ENCODE data around the gene CRIM1.

The CRIM1 gene

DNA sequence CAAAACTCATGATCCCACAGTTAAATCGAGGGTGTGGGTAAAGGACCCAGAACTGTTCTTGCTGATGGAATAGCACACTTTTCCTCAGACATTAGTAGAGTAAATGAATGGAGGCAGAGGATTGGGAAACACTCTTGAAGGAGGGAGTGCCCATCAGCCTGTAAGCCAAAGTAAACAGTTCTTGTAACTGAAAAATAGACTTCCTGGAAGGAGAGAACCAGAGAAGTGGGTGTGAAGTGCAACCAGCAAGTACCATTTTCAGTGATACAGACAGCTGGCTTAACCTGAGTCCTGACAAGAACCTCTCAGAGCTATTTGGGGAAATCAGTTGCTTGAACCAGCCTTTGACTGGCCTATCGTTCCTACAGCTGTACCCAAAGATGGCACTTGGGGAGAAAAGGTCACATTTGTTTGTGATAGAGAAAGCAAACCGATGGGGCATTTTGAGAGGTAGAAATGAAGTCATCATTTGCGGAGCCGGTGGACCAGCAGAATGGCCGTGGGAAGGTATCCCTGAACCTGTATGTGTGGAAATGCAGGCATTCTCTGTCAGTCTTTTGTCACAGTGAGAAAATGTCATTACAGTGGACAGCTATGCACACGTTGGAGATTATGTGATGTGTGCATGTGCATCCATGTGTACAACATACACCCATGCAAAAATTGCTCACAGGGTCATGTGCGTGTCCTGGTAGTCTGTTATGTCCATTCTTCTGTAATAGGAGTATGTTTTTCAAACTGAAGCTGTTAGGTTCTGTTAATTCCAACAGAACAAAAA lies 17.8 kb downstream of the CRIM1 start:
- peak; percentile 45 for DNase-seq (ENCODE audit: low spot score)

DNA sequence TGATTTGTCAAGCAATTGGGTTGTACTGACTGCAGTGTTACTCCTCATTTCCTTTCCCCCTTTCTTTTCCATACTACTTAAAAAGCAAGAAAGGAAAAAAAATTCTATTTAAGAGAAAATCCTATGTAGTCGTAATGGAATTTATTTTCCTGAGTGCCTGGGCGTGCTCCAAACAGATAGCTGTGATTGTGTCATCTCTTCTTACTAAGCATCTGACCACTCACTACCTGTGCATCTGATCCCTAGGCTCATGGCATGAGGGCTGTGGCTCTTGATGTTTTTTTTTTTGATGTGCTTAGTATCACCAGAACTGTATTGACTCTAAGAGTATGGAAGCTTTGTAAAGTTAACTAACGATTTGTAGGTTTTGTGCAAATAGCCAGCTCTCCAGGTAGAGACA lies 19.0 kb downstream of the CRIM1 start:
- no peak for DNase-seq (ENCODE audit: low spot score)

DNA sequence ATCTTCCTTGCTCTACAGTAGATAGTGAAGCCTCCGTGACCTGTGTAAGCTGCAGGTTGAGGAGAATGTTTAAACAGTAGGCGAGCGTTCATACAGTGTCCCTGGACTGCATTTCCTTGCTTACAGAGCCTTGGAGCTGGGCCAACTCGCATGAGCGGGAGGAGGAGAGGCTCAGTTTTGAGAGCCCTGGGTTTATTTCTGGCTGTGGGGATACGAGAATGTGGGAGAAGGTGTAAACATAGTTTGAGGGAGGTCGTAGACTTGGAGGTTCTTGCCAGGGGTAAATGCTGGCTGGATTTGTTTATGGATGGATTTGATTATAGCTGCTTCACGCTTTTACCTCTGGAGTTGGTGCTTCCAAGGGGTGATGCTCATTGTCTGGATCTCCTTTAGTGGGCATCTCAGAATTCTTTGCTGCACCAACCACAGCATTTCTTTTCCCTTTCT lies 20.8 kb downstream of the CRIM1 start:
- no peak for DNase-seq (ENCODE audit: low spot score)

DNA sequence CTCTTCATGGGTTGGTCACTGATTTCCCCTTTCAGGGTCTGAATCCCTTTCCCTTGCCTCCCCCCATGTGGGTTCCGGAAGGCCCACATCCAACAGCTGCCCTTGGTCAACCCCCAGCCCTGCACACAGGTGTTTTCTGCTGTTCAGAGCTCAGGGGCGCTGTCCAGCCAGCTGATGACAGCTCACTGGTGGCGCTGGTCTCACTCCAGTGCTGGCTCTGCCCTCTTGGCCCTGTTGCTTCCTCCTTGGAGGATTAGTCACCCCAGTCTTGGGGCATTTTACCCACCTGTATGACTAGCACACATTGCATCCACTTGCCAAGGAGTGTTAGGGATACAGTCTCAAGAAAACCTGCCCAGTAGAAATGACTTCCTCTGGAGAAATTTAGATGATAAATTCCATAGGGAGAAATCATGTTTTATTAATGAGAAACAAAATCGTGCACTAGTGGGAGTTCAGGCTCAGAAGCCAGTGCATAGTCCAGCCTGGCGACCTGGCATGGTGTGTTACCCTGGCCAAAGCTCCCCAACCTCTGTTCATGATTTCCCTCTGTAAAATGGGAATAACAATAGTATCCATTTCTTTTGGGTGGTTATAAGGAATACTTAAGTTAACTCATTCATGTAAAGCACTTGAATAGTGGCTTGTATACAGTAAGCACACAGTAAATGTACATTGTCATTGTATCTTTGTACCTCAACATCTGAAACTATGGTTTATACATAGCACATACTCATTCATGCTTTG lies 21.6 kb downstream of the CRIM1 start:
- no peak for DNase-seq (ENCODE audit: low spot score)

DNA sequence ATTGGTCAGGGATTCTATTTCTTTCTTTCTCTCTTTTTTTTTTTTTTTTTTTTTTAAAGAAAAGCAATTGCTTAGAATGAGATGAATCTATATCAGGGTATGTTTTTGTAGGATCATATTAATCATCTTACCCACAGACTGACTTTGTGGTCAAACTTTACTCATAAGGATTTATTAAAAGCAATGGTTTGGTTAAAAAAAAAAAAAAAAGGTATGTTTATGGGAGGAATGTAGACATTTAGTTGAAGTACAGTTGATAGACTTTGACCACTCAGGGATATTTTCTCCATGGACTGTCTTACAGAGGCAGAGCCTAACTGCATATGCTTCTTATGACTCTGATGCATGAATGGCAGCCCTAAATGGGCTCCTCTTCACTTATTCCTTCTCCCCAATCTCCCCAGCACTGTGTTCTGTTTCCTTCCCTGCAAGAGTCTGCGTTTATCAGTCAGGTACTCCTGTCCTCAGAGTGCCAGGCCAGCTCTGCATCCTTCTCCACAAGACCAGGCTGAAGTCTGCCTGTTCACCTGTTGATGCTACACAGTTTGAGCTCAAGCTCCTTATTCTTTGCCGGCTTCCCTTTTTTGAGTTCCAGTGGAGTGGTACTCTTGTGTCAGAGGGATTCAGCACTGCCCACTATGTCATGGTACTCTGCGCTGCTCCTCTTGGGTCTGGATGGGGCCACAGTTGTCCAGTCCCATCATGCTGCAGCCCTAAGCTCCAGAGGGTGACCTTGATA lies 24.3 kb downstream of the CRIM1 start:
- DNase-seq (ENCODE audit: low spot score) = no peak

DNA sequence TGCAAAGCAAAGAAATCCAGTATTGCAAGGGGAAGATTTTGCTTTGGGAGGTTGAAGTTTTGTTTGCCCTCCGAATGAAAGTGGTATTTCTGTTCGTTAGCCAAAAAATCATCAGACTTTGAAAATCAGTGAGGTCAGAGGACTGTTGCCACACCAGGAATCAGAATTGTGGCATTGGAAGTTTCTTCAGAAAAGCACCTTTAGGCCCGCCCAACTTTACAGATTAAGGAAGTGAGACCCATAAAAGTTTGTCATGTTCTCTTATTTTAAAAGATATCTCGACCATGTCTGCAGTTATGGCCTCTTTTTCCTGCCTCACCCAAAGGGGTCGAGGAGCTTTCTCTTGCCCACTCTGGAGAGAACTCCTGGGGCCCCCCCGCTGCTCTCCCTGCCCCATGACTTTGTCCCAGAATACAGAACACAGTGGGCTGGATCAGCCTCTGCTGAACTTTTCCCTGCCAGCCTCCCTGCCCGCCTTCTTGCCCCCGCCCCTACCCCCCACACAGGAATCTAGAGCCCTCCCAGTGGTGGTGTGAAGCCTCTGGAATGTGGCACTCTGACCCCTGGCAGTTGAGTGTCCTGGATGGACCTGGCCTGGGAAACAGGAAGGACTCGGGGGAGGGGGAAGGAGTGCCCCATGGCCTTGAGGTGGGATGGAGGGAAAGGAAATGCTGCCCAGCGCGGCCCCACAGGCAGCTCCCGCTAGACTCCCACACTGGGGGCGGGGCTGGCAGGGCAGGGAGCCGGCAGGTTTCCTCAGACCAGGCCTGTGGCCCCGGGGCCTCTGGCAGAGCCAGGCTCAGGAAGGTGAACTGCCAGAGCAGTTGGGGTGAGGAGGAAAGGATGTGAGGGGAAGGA lies 25.3 kb downstream of the CRIM1 start:
- no peak for DNase-seq (ENCODE audit: low spot score)

DNA sequence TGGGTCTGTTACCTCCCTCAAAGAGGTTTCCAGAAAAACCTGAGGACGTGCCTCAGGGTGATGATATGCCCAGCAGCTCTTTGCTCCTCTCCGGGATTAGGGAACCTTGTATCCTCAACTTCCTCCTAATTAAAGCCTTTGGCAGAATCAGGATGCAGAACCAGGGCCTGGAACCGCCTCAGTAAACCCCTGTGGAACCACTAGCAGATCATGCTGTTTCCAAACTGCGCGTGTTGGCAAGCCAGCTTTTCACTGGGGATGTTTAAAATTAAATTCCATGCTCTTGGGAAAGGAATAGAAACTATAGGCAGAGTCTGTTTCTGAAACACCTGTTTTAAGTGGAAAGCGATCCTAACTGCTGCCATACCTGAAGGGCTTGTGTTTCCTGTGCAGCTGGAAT lies 26.4 kb downstream of the CRIM1 start:
- DNase-seq (ENCODE audit: low spot score) = no peak

DNA sequence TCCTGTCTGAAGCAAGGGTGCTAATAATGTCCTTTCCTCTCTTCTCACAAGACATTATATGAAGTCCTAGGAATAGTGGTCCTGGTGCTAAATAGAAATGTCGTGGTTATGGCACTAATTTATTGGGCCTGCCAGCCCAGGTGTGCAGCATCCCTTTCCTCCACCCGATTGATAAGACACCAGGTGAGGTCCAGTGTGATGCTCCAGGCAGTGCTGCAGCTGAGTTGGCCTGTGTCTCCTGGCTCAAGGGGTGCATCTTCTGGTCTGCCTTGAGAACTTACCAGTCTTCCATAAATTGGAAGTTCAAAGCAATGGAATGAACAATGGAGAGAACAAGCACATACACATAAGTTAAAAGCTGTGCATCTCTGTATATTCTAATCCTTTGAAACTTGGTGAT lies 26.9 kb downstream of the CRIM1 start:
- DNase-seq (ENCODE audit: low spot score) = no peak

DNA sequence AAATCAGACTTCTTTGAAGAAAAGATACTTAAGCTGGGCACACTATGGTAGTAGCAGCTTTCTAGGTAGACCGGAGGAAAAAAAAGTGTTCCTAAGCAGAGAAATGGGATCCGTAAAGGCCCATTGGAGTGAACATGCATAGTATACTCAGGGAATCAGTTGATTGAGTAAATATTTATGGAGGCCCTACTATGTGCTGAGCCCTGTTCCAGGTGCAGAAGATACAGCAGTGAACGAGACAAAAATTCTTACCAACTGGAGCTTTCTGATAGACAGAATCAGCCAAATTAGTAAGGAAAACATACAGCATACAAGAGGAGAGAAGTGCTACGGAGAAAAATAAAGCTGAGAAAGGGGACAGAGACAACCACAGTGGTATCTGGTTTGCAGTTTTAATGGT lies 28.1 kb downstream of the CRIM1 start:
- no peak for DNase-seq (ENCODE audit: low spot score)

DNA sequence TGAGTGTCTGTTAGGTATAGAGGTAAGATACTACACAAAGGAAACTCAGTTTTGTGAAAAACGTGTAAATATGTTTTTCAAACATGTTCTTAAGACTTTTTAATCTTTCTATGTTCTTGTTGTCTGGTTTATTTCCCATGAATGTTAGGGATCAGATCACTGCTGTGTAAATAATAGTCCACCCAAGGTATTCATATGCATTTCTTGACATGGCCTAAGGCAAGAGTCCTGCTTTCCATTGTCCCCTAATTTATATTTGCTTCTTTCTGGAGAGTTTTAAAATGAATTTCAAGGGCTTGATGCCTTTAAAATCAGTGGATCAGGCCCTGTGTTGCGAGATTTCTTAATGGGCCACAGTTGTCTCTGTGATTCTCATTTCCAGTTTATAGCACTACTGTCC lies 28.9 kb downstream of the CRIM1 start:
- no peak for DNase-seq (ENCODE audit: low spot score)

DNA sequence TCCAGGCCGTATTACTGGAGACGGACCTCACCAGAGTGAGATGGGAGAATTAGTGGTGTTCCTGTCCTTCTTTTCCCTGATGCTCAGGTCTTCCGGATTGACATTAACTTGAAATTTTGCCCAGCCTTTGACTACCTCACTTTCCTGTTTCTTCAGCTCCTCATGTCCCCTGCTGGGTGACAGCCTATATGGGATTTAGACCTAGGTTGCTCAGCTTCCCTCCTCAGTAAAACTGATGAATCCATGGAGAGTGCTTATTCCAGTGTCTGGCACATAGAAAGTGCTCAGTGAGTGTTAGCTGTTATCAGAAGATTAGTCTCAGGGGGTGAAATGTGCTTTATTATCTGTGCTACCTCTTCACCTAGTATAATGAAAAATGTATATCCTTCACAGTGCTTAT lies 30.0 kb downstream of the CRIM1 start:
- no peak for DNase-seq (ENCODE audit: low spot score)

DNA sequence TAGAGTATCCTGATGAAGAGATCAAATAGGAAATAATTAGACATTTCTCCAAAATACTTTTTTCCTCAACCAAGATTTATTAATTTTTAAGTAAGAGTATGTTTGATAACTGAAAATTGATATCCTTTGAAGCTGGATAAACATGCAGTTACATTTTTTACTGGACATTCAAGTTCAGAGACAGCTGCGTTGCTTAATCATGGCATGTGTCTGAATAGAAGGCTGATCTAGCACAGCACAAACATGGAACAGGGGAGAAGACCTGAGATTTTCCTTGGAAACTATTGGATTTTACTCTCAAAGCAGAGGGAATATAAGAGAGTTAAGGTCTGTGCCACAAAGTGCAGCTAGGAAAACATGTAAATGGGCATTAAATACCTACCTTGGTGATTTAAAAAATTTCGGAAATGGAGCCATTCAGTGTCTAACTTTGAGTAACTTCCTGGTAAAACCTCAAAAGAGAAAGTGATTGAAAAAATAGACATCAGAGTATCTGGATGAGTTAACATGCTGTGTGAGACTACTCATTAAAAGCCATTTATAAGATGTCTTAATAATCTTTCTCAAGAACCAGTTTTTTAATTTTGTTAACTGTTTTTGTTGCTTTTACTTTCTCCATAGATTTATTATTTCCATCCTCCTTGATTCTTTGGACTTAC lies 31.8 kb downstream of the CRIM1 start:
- DNase-seq (ENCODE audit: low spot score) = no peak

DNA sequence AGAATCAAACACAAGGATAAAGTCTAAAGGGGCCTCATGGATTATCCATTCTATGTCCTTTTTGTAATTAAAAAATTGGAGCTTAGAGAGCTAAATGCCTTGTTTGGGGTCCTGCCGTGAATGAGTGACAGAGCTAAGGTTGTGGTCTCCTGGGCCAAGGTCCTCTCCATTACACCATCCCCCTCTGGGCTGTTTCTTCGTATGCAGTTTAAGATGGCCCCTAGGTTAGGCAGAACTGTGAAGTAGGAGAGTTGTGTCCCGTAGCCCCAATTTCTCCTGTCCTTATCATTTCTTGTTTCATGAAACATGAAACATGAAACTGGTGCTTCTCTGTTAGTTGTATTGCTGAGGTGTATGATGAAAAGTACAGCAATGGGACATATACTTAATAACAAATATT lies 32.9 kb downstream of the CRIM1 start:
- no peak for DNase-seq (ENCODE audit: low spot score)

DNA sequence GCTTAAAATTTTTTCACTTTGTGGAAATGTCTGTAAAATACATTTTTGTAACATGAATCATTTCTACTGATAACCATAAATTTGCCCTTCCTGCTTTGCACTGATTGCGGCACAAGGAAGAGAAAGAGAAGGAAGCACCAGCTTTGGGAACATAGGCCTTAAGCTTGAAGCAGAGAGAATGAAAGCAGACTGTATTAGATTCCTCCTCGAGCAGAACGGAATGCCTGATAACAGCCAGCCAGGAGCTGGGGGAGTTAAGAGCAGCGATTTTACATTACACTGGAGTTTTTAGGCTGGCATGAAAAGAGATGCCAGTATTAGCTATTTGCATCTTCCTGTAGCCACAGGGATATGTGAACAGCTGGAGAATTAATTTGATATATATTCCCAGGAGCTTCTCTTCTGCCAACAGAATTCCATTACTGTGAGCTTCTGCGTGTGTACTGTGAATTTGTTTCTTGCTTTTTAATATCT lies 33.5 kb downstream of the CRIM1 start:
- DNase-seq (ENCODE audit: low spot score) = no peak

DNA sequence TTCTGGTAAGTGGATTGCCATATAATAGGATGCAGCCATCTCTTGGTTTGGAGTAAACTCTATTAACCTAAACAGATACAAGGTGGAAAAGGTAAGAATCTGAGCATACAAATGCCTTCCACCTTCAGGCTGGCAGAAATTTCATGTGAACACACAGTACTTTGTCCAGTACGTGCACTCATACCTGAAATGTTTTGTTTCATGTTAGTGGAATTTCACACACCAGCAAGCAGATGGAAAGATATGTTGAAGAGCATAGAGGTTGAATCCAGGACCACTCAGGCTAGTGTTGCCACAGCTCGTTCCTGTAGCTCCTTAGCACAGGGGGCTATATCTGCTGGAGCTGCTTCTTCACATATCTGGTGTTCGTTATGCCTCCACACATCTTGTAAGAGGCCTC lies 34.0 kb downstream of the CRIM1 start:
- DNase-seq (ENCODE audit: low spot score) = no peak

DNA sequence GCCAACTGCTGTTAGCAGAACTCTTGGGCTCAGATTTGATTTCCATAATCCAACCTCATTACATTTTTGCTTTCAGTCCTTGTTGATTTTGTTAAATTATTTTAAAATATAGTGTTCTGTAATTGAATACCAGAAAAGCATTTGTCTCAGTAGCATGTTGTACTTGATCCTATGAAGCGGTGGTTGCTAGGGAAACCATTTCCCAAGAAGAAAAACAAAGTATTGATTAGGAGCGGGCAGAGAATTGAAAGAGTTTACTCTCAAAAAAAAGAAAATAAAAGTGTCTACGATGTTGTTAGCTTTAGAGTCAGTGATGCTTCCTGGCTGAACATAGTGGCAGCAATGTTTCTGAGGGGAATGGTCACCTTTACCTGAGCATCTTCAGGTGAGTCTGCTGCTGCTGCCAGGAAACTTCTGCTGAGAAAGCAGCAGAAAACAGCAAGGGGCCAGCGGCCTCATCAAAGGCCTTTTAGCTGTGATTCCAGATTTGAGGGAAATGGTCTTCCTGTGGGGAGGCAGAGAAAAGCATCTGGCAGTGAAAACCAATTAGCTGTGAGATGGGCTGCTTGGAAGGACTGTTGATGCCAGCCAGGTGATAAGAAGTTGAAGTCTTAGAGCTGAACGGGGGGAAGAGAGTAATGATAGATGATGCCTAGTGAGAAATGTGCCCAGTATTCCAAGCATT lies 37.1 kb downstream of the CRIM1 start:
- no peak for DNase-seq (ENCODE audit: low spot score)

DNA sequence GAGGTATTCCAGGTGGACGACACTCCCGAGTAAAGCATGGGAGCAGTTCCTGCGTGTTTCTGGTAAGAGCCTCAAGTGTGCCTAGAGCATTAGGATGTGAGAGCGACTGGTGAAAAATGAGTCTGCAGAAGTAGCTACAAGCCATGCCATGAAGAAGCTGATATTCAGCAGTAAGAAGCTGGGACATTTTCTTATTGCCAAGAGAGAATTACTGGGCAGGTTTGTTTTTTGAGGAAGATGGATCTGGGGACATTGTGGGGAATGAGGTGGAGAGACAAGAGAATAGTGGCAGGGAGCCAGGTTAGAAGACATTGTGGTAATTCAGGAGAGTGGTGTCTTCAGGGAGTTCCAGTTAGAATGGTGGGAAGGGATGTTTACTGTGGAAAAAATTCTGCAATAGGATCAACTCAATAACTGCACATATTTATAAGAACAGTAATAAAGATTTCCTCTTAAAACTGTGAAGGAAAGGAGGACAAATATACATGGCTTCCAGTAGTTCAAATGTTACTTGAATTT lies 38.2 kb downstream of the CRIM1 start:
- DNase-seq (ENCODE audit: low spot score) = no peak

DNA sequence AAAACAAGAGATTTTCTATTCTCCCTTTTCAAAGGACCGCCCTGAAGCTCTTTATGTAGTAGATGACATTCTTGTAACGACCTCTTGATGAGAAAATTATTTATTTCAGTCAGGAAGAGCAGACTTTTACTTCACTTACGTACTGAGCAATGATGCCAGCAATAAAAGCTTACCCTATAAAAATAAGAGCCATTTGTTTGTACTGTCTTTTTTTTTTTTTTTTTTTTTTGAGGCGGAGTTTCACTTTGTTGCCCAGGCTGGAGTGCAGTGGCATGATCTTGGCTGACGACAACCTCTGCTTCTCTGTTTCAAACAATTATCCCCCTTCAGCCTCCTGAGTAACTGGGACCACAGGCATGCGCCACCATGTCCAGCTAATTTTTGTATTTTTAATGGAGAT lies 39.2 kb downstream of the CRIM1 start:
- no peak for DNase-seq (ENCODE audit: low spot score)

DNA sequence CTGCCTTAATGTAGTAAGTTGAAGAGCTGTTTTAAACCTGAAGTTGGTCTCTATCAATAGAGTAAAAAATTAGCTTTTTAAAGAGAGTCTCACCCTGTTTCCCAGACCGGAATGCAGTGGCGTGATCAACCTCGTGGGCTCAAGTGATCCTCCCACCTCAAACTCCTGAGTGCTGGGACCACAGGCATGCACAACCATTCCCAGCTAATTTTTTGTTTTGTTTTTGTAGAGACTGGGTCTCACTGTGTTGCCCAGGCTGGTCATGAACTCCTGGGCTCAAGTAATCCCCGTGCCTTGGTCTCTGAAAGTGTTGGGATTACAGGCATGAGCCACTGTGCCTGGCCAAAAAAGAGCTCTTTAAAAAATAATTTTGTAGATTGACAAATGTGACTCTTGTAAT lies 40.3 kb downstream of the CRIM1 start:
- no peak for DNase-seq (ENCODE audit: low spot score)

DNA sequence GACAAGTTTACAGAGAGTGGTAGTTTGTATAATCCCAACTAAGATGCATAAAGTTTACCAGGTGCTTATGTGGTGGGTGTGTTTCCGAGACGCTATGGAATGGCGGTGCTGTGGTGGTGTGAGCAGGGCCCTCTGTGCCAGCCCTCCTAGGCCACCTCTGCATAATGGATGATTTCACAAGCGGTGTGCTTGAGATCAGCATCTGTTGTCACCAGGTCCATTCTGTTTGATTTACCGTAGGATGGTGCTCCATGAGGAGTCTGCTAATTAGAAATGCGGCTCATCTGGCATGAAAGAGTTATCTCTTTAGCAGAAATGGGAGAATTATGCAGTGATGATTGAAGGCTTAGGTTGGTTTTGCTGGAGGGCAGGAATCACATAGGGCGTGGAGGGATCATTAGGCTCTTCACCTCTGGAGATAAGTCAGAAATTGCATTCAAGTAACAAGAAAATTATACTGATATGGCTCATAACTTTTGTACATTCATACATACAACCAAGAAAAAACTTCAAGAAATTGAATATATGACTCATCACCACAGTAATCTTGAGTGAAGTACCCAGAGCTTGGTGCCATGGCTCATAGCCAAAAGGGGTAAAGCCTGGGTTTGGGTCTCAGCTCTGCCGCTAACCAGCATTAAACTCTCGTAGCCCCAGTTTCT lies 41.4 kb downstream of the CRIM1 start:
- no peak for DNase-seq (ENCODE audit: low spot score)
